Trophoblast cell (in vitro differentiated cells and primary cell): ENCODE measurements around the gene JAM3.

Experiments
- DNase-seq, 2 donors: peaks; one replicate each; pipeline ENCODE4 v3.0.0-alpha.2; 2016
- H2AFZ ChIP-seq: 2 replicates; pipeline ENCODE4 v1.6.1; 2013; ENCODE audit warnings: low read length, moderate library complexity, mild to moderate bottlenecking; ENCODE audit not compliant: insufficient read depth, poor library complexity
- H2AK5ac ChIP-seq: 2 replicates; pipeline ENCODE4 v1.6.1; 2013; ENCODE audit warnings: mild to moderate bottlenecking, low read length
- H2BK120ac ChIP-seq: 2 replicates; pipeline ENCODE4 v1.6.1; 2013; ENCODE audit warnings: low read length, mild to moderate bottlenecking, moderate library complexity; ENCODE audit not compliant: insufficient read depth, poor library complexity
- H2BK12ac ChIP-seq: 2 replicates; pipeline ENCODE4 v1.6.1; 2013; ENCODE audit warnings: mild to moderate bottlenecking, low read length, moderate library complexity
- H2BK5ac ChIP-seq: 2 replicates; pipeline ENCODE4 v1.6.1; 2013; ENCODE audit warnings: low read length, low read depth, moderate library complexity, mild to moderate bottlenecking; ENCODE audit not compliant: poor library complexity
- H3K14ac ChIP-seq: 2 replicates; pipeline ENCODE4 v1.6.1; 2013; ENCODE audit warnings: mild to moderate bottlenecking, low read length
- H3K18ac ChIP-seq: 2 replicates; pipeline ENCODE4 v1.6.1; 2013; ENCODE audit warnings: mild to moderate bottlenecking, low read length
- H3K23ac ChIP-seq: 2 replicates; pipeline ENCODE4 v1.6.1; 2013; ENCODE audit warnings: low read length
- H3K27ac ChIP-seq: 2 replicates; pipeline ENCODE4 v1.5.1; 2013; ENCODE audit warnings: low read depth, mild to moderate bottlenecking, inconsistent platforms, low read length, moderate library complexity
- H3K27me3 ChIP-seq: 2 replicates; pipeline ENCODE4 v1.6.1; 2013; ENCODE audit warnings: inconsistent platforms, mild to moderate bottlenecking, low read length, moderate library complexity; ENCODE audit not compliant: insufficient read depth
- H3K36me3 ChIP-seq, 2 experiments: 1 replicate in 1 of 2; 2 replicates in 1 of 2; pipeline ENCODE4 v1.6.1; 2013; ENCODE audit warnings: low read length in 2 of 2, mild to moderate bottlenecking in 2 of 2, moderate library complexity in 1 of 2; ENCODE audit not compliant: insufficient read depth in 2 of 2, control insufficient read depth in 1 of 2
- H3K4ac ChIP-seq: 2 replicates; pipeline ENCODE4 v1.6.1; 2013; ENCODE audit warnings: low read depth, mild to moderate bottlenecking, low read length, moderate library complexity
- H3K4me1 ChIP-seq, 2 experiments: 1 replicate in 1 of 2; 2 replicates in 1 of 2; pipeline ENCODE4 v1.6.1; 2013; ENCODE audit warnings: low read length in 2 of 2, mild to moderate bottlenecking in 2 of 2, moderate library complexity in 1 of 2; ENCODE audit not compliant: insufficient read depth in 2 of 2, control insufficient read depth in 1 of 2
- H3K4me2 ChIP-seq: 2 replicates; pipeline ENCODE4 v1.6.1; 2013; ENCODE audit warnings: inconsistent platforms, mild to moderate bottlenecking, low read length, moderate library complexity
- H3K4me3 ChIP-seq: 2 replicates; pipeline ENCODE4 v1.5.1; 2013; ENCODE audit warnings: mild to moderate bottlenecking, low read depth, low read length, inconsistent platforms
- H3K79me1 ChIP-seq: one replicate; pipeline ENCODE4 v1.6.1; 2013; ENCODE audit warnings: low read length
- H3K79me2 ChIP-seq: 2 replicates; pipeline ENCODE4 v1.6.1; 2013; ENCODE audit warnings: low read length, mild to moderate bottlenecking; ENCODE audit not compliant: control insufficient read depth, insufficient read depth, poor library complexity
- H3K9ac ChIP-seq: 2 replicates; pipeline ENCODE4 v1.6.1; 2013; ENCODE audit warnings: mild to moderate bottlenecking, low read length
- H3K9me3 ChIP-seq: 2 replicates; pipeline ENCODE4 v1.6.1; 2013; ENCODE audit warnings: low read depth, mild to moderate bottlenecking, control low read depth, inconsistent platforms, low read length; ENCODE audit not compliant: insufficient read depth
- H4K12ac ChIP-seq: 2 replicates; pipeline ENCODE4 v1.6.1; 2013; ENCODE audit warnings: low read depth, mild to moderate bottlenecking, low read length, moderate library complexity
- H4K8ac ChIP-seq: 2 replicates; pipeline ENCODE4 v1.6.1; 2013; ENCODE audit warnings: low read depth, mild to moderate bottlenecking, low read length, moderate library complexity
- H4K91ac ChIP-seq: one replicate; pipeline ENCODE4 v1.6.1; 2013; ENCODE audit warnings: low read depth, mild to moderate bottlenecking, low read length, moderate library complexity
- WGBS: extraction: QIAGEN DNeasy Blood & Tissue Kit; methylation state at CpG from one replicate; pipeline ENCODE4 v1.1.7; 2013; ENCODE audit warnings: missing lambda C conversion rate; ENCODE audit not compliant: insufficient read length, insufficient coverage; ENCODE audit errors: extremely low coverage; 5-methylcytosine and 5-hydroxymethylcytosine counted together

Gene JAM3

GRCh38 chr11:134032501-134033091 lies 36.3 kb upstream of the JAM3 start:
- no peaks in the 10 kb centered on the region for H3K27me3 ChIP-seq
- no peak overlapping the region for H3K4ac ChIP-seq
- no peak overlapping the region for H4K8ac ChIP-seq
- H2AFZ ChIP-seq, result no peak overlapping the region
- no peak overlapping the region for H3K9ac ChIP-seq
- no peaks in the 10 kb centered on the region for H3K79me2 ChIP-seq
- H3K36me3 ChIP-seq, result no peaks in the 10 kb centered on the region
- no peak overlapping the region for H3K23ac ChIP-seq
- no peak overlapping the region for H4K91ac ChIP-seq
- no peak overlapping the region for H2BK5ac ChIP-seq
- WGBS, result no CpG with 5 or more reads among the region's 24 CpGs
- H3K9me3 ChIP-seq, result peaks cover 2% of the 10 kb centered on the region
- no peak overlapping the region for H3K18ac ChIP-seq
- H2AK5ac ChIP-seq, result no peak overlapping the region
- peaks cover 8 to 12% of the 10 kb centered on the region in 2 experiments for H3K4me1 ChIP-seq
- H2BK12ac ChIP-seq, result no peak overlapping the region
- H3K27ac ChIP-seq, result no peak overlapping the region
- no peak overlapping the region for H2BK120ac ChIP-seq
- H3K14ac ChIP-seq, result no peak overlapping the region
- DNase-seq, result no peak
- peaks cover 4% of the 10 kb centered on the region for H3K79me1 ChIP-seq
- peak overlapping the region; percentile 17 for H3K4me3 ChIP-seq
- H4K12ac ChIP-seq, result no peak overlapping the region
- H3K4me2 ChIP-seq, result no peak overlapping the region

GRCh38 chr11:134033276-134033675 lies 35.6 kb upstream of the JAM3 start:
- no peak for DNase-seq
- H3K14ac ChIP-seq, result no peak overlapping the region
- H3K4me2 ChIP-seq, result no peak overlapping the region
- no peak overlapping the region for H2BK12ac ChIP-seq
- peaks cover 6% of the 10 kb centered on the region for H3K79me1 ChIP-seq
- H2BK5ac ChIP-seq, result no peak overlapping the region
- no peak overlapping the region for H3K9ac ChIP-seq
- no peak overlapping the region for H3K27ac ChIP-seq
- H2BK120ac ChIP-seq, result no peak overlapping the region
- H3K4ac ChIP-seq, result no peak overlapping the region
- H3K79me2 ChIP-seq, result no peaks in the 10 kb centered on the region
- no peaks in the 10 kb centered on the region for H3K36me3 ChIP-seq
- H2AK5ac ChIP-seq, result no peak overlapping the region
- H4K12ac ChIP-seq, result no peak overlapping the region
- H4K8ac ChIP-seq, result no peak overlapping the region
- H3K4me1 ChIP-seq, result peaks cover 8 to 15% of the 10 kb centered on the region in 2 experiments
- no CpG with 5 or more reads among the region's 9 CpGs for WGBS
- no peaks in the 10 kb centered on the region for H3K27me3 ChIP-seq
- no peak overlapping the region for H4K91ac ChIP-seq
- no peak overlapping the region for H3K4me3 ChIP-seq
- no peak overlapping the region for H3K18ac ChIP-seq
- H3K23ac ChIP-seq, result no peak overlapping the region
- no peak overlapping the region for H2AFZ ChIP-seq
- H3K9me3 ChIP-seq, result peaks cover 2% of the 10 kb centered on the region

- Histone ChIP-seq H3K4me1 (peaks cover 8 to 15% of the 10 kb centered on the region in 2 experiments), H3K27me3 (no peaks in the 10 kb centered on the region), H3K23ac (no peak overlapping the region), H3K4me2 (peak overlapping the region; percentile 42), H3K4me3 (no peak overlapping the region), H2AK5ac (no peak overlapping the region), H3K36me3 (no peaks in the 10 kb centered on the region), H3K18ac (no peak overlapping the region), H2AFZ (peak overlapping the region; percentile 2), H3K27ac (no peak overlapping the region), H2BK12ac (no peak overlapping the region), H3K4ac (no peak overlapping the region), H3K9me3 (peaks cover 2% of the 10 kb centered on the region), H3K9ac (no peak overlapping the region), H2BK120ac (no peak overlapping the region), H3K14ac (no peak overlapping the region), H4K8ac (no peak overlapping the region), H4K91ac (no peak overlapping the region), H2BK5ac (no peak overlapping the region), H3K79me1 (peaks cover 6% of the 10 kb centered on the region), H3K79me2 (no peaks in the 10 kb centered on the region), H4K12ac (peak overlapping the region; percentile 6)
- peak; percentile 46 to 69 for DNase-seq
- WGBS, result no CpG with 5 or more reads among the region's 17 CpGs
These were observed 35.0 kb upstream of the JAM3 start for GRCh38 chr11:134033696-134034491.

- Histone ChIP-seq H2AK5ac (no peak overlapping the region), H3K4me2 (no peak overlapping the region), H3K23ac (no peak overlapping the region), H4K12ac (no peak overlapping the region), H2BK120ac (no peak overlapping the region), H3K79me1 (peaks cover 6% of the 10 kb centered on the region), H2AFZ (peak overlapping the region; percentile 2), H3K27me3 (no peaks in the 10 kb centered on the region), H3K18ac (no peak overlapping the region), H4K8ac (no peak overlapping the region), H3K4me3 (no peak overlapping the region), H3K27ac (no peak overlapping the region), H3K4ac (no peak overlapping the region), H4K91ac (no peak overlapping the region), H3K4me1 (peaks cover 8 to 15% of the 10 kb centered on the region in 2 experiments), H3K9ac (no peak overlapping the region), H2BK12ac (no peak overlapping the region), H2BK5ac (no peak overlapping the region), H3K9me3 (peaks cover 2% of the 10 kb centered on the region), H3K79me2 (no peaks in the 10 kb centered on the region), H3K14ac (no peak overlapping the region), H3K36me3 (no peaks in the 10 kb centered on the region)
- WGBS, result no CpG with 5 or more reads among the region's 15 CpGs
- DNase-seq, result no peak
These were observed 34.1 kb upstream of the JAM3 start for GRCh38 chr11:134034496-134035381.
